ENCODE data around the gene GJD2. TPM values are rescaled to one million over a fixed set of nuclear protein-coding genes. Genes with fewer than 3 reads are reported as not detected.

GJD2 gene
- 0.15 TPM in 1 of 2 replicates, not detected in the other for total RNA-seq (2021)
- long read RNA-seq = 0 reads

DNA sequence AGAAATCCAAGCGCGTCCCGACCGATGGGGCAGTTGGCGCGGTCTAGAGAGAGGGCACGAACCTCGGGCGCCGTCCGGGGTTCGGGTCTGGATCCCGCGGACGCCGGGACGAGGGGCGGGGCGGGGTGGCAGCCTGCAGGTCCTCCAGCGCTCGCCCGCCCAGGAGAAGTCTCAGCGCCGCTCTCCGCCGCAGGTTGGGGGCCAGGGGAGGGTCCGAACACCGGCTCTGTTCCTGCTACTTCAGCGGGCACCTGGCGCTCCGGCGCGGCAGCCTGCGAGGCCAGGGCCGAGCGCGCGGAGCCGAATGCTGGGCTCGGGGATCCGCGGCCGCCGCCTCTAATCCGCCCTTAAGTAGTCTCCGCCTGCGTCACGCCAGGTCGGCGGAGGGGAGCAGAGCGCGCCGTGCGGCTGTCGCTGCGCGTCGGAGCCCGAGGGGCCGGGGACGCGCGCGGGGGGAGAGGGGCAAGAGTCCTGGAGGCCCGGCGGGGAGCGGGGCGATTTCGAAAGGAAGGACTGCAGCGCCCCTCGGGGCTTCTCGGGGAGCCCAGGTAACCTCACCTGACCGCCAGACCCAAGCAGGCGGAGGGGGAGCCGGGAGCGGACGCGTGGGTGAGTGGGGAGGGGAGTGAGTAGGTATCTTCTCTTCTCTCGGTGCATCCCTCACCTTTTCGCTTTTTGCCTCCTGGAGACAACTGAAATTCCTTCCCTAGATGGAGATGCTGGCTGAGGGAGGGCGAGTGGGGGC lies at the start of gene GJD2:
TSS of gene GJD2 (minus strand) at position 325 of the 745 bp plus-strand sequence. CDS start 510 bp downstream, outside the sequence.
- Histone ChIP-seq H3K23me2 (ENCODE audit: insufficient read length, low read depth, low read length, poor library complexity, severe bottlenecking) (peaks cover 15% of the 10 kb centered on the region), H3T11ph (ENCODE audit: low read length) (no peak within 1 kb of the TSS), H3K18ac (ENCODE audit: insufficient read length, low read depth, low read length) (no peak within 1 kb of the TSS), H2BK5ac (ENCODE audit: insufficient read length, low read length) (no peak within 1 kb of the TSS), H3K27ac (ENCODE audit: insufficient read length, low read depth, low read length) (no peak within 1 kb of the TSS), H3K23ac (ENCODE audit: insufficient read length, low read depth, low read length) (no peak within 1 kb of the TSS), H3K79me1 (ENCODE audit: insufficient read depth, low read depth, low read length, poor library complexity, severe bottlenecking) (no peaks in the 10 kb centered on the region), H3K4ac (ENCODE audit: low read depth, low read length) (no peak within 1 kb of the TSS), H3K9me3 (ENCODE audit: control insufficient read depth, low read depth, low read length) (no peaks in the 10 kb centered on the region), H2AFZ (ENCODE audit: low read length) (no peak within 1 kb of the TSS), H2BK12ac (ENCODE audit: insufficient read length, low read depth, low read length) (no peak within 1 kb of the TSS), H3K4me2 (ENCODE audit: insufficient read depth, insufficient read length, low read length) (peak within 1 kb of the TSS; percentile 91), H4K91ac (ENCODE audit: insufficient read length, low read depth, low read length) (no peak within 1 kb of the TSS), H3K14ac (ENCODE audit: insufficient read depth, low read length) (no peak within 1 kb of the TSS; the same call in 1 of the 2 replicates), H4K20me1 (ENCODE audit: control insufficient read depth, insufficient read depth, insufficient read length) (no peaks in the 10 kb centered on the region), H3K79me2 (ENCODE audit: insufficient read depth, low read length) (no peaks in the 10 kb centered on the region), H2BK120ac (ENCODE audit: low read depth, low read length, poor library complexity, severe bottlenecking) (no peak within 1 kb of the TSS), H4K8ac (replicated peaks; ENCODE audit: insufficient read length, low read depth, low read length) (no peak within 1 kb of the TSS), H3K4me1 (ENCODE audit: insufficient read depth, low read length) (0 out of 2 replicates have a peak, but pooled peaks cover 4% of the 10 kb centered on the region), H2AK5ac (ENCODE audit: insufficient read length, low read length) (no peak within 1 kb of the TSS), H3K9ac (ENCODE audit: extremely low read depth, insufficient read length, low read length) (peak within 1 kb of the TSS; percentile 42), H4K5ac (ENCODE audit: insufficient read length, low read depth, low read length) (no peak within 1 kb of the TSS), H3K27me3 (ENCODE audit: insufficient read depth, low read length) (peaks cover 18% of the 10 kb centered on the region; the same call in 1 of the 2 replicates), H2BK15ac (ENCODE audit: low read depth, low read length) (no peak within 1 kb of the TSS), H3K56ac (ENCODE audit: insufficient read length, low read depth, low read length) (no peak within 1 kb of the TSS), H2BK20ac (ENCODE audit: low read depth, low read length, poor library complexity, severe bottlenecking) (no peak within 1 kb of the TSS)
- Mint-ChIP-seq H3K4me1 (peaks cover 19 to 28% of the 10 kb centered on the region in 2 experiments), H3K36me3 (ENCODE audit: insufficient read depth in 1 of 3, low read depth in 3 of 3) (no peaks in the 10 kb centered on the region), H3K27ac (no peak within 1 kb of the TSS; a peak in 1 of 7 replicates), H3K9me3 (no peaks in the 10 kb centered on the region), H3K4me3 (peak within 1 kb of the TSS; percentile 69 to 86), H3K27me3 (ENCODE audit: low read depth) (peaks cover 85% of the 10 kb centered on the region)
- DNase-seq = peak; percentile 54
- no CpG with 5 or more reads among the region's 81 CpGs for WGBS (ENCODE audit: extremely low coverage, insufficient read length, low lambda C conversion rate)
- TF ChIP-seq, protein P1, sequence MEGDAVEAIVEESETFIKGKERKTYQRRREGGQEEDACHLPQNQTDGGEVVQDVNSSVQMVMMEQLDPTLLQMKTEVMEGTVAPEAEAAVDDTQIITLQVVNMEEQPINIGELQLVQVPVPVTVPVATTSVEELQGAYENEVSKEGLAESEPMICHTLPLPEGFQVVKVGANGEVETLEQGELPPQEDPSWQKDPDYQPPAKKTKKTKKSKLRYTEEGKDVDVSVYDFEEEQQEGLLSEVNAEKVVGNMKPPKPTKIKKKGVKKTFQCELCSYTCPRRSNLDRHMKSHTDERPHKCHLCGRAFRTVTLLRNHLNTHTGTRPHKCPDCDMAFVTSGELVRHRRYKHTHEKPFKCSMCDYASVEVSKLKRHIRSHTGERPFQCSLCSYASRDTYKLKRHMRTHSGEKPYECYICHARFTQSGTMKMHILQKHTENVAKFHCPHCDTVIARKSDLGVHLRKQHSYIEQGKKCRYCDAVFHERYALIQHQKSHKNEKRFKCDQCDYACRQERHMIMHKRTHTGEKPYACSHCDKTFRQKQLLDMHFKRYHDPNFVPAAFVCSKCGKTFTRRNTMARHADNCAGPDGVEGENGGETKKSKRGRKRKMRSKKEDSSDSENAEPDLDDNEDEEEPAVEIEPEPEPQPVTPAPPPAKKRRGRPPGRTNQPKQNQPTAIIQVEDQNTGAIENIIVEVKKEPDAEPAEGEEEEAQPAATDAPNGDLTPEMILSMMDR (conservative IDR thresholded peaks at IDR 0.05) = peak; percentile 35; the same call in 2 of the 3 replicates
